ENCODE results near the gene ANKH.

Gene ANKH

GRCh38 chr5:14777932-14778791, 93.4 kb downstream of the ANKH start:
- no peak overlapping the region for H3K4me3 ChIP-seq (ENCODE audit: low read length)
- no peak for TF ChIP-seq CTCF (conservative IDR thresholded peaks at IDR 0.05; ENCODE audit: low read depth, low read length)
- DNase-seq (ENCODE audit: low read depth): no peak

DNA sequence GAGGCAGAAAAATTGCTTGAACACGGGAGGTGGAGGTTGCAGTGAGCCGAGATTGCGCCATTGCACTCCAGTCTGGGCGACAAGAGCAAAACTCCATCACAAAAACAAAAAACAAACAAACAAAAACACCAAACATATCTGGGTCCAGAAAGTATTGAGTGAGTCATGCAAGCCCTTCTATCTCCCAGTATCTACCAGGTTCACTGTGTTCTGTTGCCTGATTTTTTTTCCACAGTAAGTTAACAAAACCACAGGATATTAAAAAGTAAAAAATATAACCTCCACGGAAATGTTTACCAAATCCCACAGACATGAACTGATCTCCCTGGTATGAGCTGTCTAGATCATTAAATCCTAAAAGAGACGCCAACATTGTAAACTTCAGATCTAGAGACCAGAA, 94.4 kb downstream of the ANKH start:
- no peak for DNase-seq (ENCODE audit: low read depth)
- H3K4me3 ChIP-seq (ENCODE audit: low read length): no peak overlapping the region

DNA sequence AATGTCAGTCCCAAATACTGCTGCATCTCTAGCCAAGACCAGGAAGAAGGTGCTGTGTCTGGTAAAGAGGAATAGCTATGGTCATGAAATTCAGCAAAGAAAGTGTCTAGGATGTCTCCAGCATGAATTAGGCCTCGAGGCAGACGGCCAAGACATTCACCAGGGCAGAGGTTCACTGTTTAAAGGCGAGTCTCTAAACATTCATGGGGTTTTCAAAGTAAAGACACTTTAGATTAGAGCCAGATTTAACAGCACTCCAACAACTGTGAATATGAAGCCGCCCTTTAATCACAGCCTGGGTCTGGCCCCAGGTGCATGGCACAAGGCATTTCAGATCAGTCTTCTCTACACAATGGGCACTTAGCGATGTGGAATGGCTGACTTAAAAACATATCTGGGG, 95.0 kb downstream of the ANKH start:
- no peak overlapping the region for H3K4me3 ChIP-seq (ENCODE audit: low read length)
- no peak for TF ChIP-seq CTCF (conservative IDR thresholded peaks at IDR 0.05; ENCODE audit: low read depth, low read length)
- DNase-seq (ENCODE audit: low read depth): no peak

More for the DNA sequence above, 94.4 kb downstream of the ANKH start:
- TF ChIP-seq CTCF (conservative IDR thresholded peaks at IDR 0.05; ENCODE audit: low read depth, low read length): no peak

DNA sequence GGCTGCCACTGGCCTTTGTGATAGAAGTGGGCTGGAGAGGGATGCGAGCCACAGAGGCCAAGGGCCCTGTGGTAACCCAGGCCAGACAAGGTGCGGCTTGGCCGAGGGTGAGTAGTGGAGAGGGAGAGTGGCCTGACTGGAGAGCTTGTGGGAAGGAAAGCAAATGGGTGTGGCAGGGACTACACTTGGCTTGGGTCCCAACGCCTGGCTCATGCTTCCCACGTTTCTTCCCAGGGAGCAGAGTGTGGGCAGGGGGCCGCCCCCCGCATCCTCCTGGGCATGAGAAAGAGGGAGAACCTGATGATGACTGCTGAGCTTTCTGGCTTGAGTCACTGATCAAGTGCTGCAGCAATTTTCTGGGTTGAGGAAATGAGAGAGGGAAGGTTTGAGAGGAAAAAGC, 95.7 kb downstream of the ANKH start:
- H3K4me3 ChIP-seq (ENCODE audit: low read length): no peak overlapping the region
- TF ChIP-seq CTCF (conservative IDR thresholded peaks at IDR 0.05; ENCODE audit: low read depth, low read length): no peak
- no peak for DNase-seq (ENCODE audit: low read depth)

DNA sequence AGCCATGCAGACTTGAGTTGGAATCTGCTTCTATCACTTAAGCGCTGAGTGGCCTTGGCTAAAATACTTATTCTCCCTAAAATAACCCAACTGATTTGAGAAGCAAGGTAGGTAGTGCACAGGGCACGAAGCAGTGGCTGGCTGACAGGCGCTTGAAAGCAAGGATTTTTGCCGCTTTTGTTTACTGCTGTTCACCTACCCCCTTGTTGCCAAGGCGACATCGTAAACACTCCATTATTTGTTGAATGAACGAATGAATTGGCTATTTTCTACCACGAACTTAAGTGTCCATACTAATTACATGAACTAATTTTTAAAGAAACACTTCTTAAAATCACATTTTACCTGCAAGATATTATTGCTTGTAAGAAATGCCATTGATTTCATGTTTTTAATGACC, 98.0 kb downstream of the ANKH start:
- H3K4me3 ChIP-seq (ENCODE audit: low read length): no peak overlapping the region
- DNase-seq (ENCODE audit: low read depth): no peak
- no peak for TF ChIP-seq CTCF (conservative IDR thresholded peaks at IDR 0.05; ENCODE audit: low read depth, low read length)

- H3K4me3 ChIP-seq (ENCODE audit: low read length): no peak overlapping the region
- TF ChIP-seq CTCF (conservative IDR thresholded peaks at IDR 0.05; ENCODE audit: low read depth, low read length): no peak
- DNase-seq (ENCODE audit: low read depth): no peak
Measured at GRCh38 chr5:14771972-14772371, 99.6 kb downstream of the ANKH start.

GRCh38 chr5:14771189-14771588, 100.4 kb downstream of the ANKH start:
- DNase-seq (ENCODE audit: low read depth): no peak
- no peak overlapping the region for H3K4me3 ChIP-seq (ENCODE audit: low read length)
- TF ChIP-seq CTCF (conservative IDR thresholded peaks at IDR 0.05; ENCODE audit: low read depth, low read length): no peak
